Heart right ventricle (tissue), 16 donors: Measurements from ENCODE around the gene SP6. TPM values are rescaled to one million over a fixed set of nuclear protein-coding genes. Genes with fewer than 3 reads are reported as not detected.

Experiments
- ATAC-seq, 8 donors: fragments of 200-7000 bp; cut with Tn5 transposase; one replicate each; pipeline ENCODE4 v1.9.1; 2020; ENCODE audit warnings: mild to moderate bottlenecking in 8 of 8, moderate library complexity in 8 of 8, moderate number of reproducible peaks in 1 of 8
- DNase-seq, 2 donors: peaks; one replicate each; pipeline ENCODE4 v3.0.0-alpha.2; 2020
- H3K27ac ChIP-seq, 10 donors: fragments of 200-600 bp; sonication (generic) in 2 of 10; one replicate each; pipeline versions ENCODE4 v1.5.0 to v1.8.0; 2020 to 2022; ENCODE audit warnings: mild to moderate bottlenecking in 3 of 10
- H3K27me3 ChIP-seq, 7 donors: fragments of 200-600 bp; one replicate each; pipeline ENCODE4 v1.8.0; 2021 to 2022; ENCODE audit warnings: mild to moderate bottlenecking in 2 of 7
- H3K36me3 ChIP-seq, 9 donors: fragments of 200-600 bp; sonication (generic) in 1 of 9; one replicate each; pipeline versions ENCODE4 v1.5.0 to v1.8.0; 2020 to 2022; ENCODE audit warnings: mild to moderate bottlenecking in 2 of 9
- H3K4me1 ChIP-seq, 9 donors: fragments of 200-600 bp; sonication (generic) in 1 of 9; one replicate each; pipeline versions ENCODE4 v1.5.0 to v1.8.0; 2020 to 2022; ENCODE audit warnings: mild to moderate bottlenecking in 4 of 9
- H3K4me3 ChIP-seq, 10 donors: fragments of 200-600 bp; sonication (generic) in 2 of 10; one replicate each; pipeline versions ENCODE4 v1.5.0 to v1.8.0; 2020 to 2022; ENCODE audit warnings: mild to moderate bottlenecking in 7 of 10, moderate library complexity in 2 of 10
- H3K9me3 ChIP-seq, 11 donors: fragments of 200-600 bp in 10 of 11; sonication (generic) in 2 of 11; one replicate each; pipeline versions ENCODE4 v1.5.0 to v1.8.0; 2013 to 2022; ENCODE audit warnings: mild to moderate bottlenecking in 2 of 11, control low read depth in 1 of 11, moderate library complexity in 1 of 11
- WGBS, 2 donors: extraction: QIAGEN DNeasy Blood & Tissue Kit; methylation state at CpG; one replicate each; pipeline ENCODE4 v1.1.7; 2013; ENCODE audit warnings: inconsistent platforms in 1 of 2; 5-methylcytosine and 5-hydroxymethylcytosine counted together
- intact Hi-C, 10 donors: fragments of 100-400 bp; cut with DNase I; formaldehyde crosslinking; loops; one replicate each; pipeline versions ENCODE4 v1.11.1 to v1.14.2; 2022
- polyA plus RNA-seq, 2 donors: library from polyadenylated mRNA; stranded (reverse); fragments of 200-250 nt; gene quantifications; one replicate each; pipeline ENCODE4 v1.2.3, GENCODE V29; 2013
- total RNA-seq, 10 donors: library from RNA; stranded (reverse); fragmentation: NEBNext Ultra II Directional in 3 of 10; extraction: Animal tissue kit (Norgen Biotek cat#: 25700) in 3 of 10; gene quantifications; one replicate each; pipeline versions ENCODE4 v1.2.1 to v1.2.4, GENCODE V29; 2021 to 2023
- TF ChIP-seq, protein P1 (sequence below), 9 donors: fragments of 200-600 bp; sonication (generic) in 2 of 9; IDR thresholded peaks; one replicate each; pipeline versions ENCODE4 v1.5.0 to v1.8.0; 2021 to 2022; ENCODE audit warnings: antibody characterized with exemption in 9 of 9, mild to moderate bottlenecking in 5 of 9, moderate library complexity in 1 of 9
- donor health status: Arrhythmogenic right ventricular cardiomyopathy.
- donor health status: ischemic (EF 13 %, LVEDD 7.1; RV severe dilation, severe dysfunction).
- donor health status: healthy with polysubstance abuse.
- donor health status: DM: no; HTN: yes; CAD: no.
- donor health status: DM: no; HTN: no; CAD: no.
- donor health status: ischemic (EF 25% LVEDD 6.9; RV normal size, moderate dysfunction).
- donor health status: ischemic (EF 25% LVEDD 5.7; RV mildly dilated, moderate dysfunction).
- donor health status: healthy.
- donor health status: DM: yes; HTN: yes; CAD: no.
- donor health status: Ischemic cardiomyopathy.
- donor health status: ischemic (EF 35%, LVEDD 5.7; RV mildly dilated, moderate dysfunction).
- donor health status: nonischemic (EF 11% LVEDD 7.7; RV severe dilation, severe dysfunction).
- donor health status: DM: yes; HTN: yes; CAD: no.
- donor health status: PGD.
- donor health status: ischemic (EF 29% LVEDD 5.4; RV normal size, mild dysfunction).
- donor health status: nonischemic (EF 23%, LVEDD 6.1; RV moderate dilation, normal function).

SP6 gene
- total and polyA plus RNA-seq, 12 donors: 0.05 to 1.9 (median 0.23) TPM

DNA sequence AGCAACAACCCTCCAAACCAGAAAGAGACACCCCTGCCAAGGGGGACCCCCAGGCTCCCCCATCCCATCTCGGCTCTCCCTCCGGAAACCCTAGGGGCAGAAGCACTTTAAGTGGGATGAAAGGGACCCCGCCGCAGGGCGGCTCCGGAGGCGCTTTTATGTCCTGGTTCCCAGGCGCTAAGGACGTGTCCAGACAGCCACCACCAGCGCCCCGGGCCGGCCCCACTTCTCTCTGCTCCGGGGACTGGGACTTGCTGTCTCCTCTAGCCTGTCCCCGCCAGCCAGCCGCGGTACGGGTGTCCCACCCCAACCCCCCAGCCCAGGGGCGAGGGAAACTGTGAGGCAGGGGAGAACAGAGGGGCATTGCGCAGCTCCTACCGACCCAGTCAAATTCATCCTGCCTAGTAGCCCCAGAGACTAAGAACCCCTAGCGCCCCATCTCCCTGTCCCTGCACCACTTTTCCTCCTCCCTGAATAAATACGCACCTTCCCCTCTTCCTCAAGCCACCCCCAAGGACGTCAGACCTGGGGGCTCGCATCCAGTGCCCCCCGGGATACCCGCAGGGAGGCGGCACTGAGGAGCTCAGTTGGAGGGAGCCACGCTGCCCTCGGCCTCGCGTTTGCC lies 4.1 kb downstream of the SP6 start:
- WGBS, 2 donors: 18 to 25% methylated on average over 30 to 31 of the region's 31 CpGs
- Histone ChIP-seq H3K36me3 (no peaks in the 10 kb centered on the region), H3K9me3 (no peaks in the 10 kb centered on the region), H3K27ac (no peak overlapping the region), H3K4me3 (no peak overlapping the region), H3K4me1 (peaks cover 5 to 37% (median 13%) of the 10 kb centered on the region in 9 donors), H3K27me3 (peaks cover 18 to 79% (median 66%) of the 10 kb centered on the region in 7 donors)
- ATAC-seq (no peak), DNase-seq (no peak)
- intact Hi-C loops: loop anchor here in 6 of 10 donors (2.0 to 10.0 kb wide), 6 partner anchors 38 to 170 kb away; partner anchors contain the start of gene PNPO (in 4 of the 6)
- TF ChIP-seq, protein P1, sequence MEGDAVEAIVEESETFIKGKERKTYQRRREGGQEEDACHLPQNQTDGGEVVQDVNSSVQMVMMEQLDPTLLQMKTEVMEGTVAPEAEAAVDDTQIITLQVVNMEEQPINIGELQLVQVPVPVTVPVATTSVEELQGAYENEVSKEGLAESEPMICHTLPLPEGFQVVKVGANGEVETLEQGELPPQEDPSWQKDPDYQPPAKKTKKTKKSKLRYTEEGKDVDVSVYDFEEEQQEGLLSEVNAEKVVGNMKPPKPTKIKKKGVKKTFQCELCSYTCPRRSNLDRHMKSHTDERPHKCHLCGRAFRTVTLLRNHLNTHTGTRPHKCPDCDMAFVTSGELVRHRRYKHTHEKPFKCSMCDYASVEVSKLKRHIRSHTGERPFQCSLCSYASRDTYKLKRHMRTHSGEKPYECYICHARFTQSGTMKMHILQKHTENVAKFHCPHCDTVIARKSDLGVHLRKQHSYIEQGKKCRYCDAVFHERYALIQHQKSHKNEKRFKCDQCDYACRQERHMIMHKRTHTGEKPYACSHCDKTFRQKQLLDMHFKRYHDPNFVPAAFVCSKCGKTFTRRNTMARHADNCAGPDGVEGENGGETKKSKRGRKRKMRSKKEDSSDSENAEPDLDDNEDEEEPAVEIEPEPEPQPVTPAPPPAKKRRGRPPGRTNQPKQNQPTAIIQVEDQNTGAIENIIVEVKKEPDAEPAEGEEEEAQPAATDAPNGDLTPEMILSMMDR (IDR thresholded peaks at IDR 0.05): no peak

DNA sequence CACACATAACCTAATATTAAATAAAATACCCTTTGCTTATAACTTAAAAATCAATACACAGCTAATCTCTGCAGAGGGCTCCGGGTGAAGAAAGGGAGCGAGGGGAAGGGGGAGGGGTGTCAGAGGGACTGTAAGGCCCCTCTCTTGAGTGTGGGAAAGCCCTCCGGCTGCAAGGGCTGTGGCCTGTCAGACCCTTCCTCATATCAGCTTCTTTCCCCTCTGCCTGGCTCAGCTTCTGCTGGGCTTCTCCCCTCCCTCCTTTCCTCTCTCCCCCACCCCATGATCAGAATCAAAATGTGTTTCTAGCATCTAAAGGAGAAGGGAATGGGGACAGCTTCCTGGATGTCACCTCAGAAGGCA lies 5.3 kb downstream of the SP6 start:
- H3K36me3 ChIP-seq: no peaks in the 10 kb centered on the region
- intact Hi-C loops: loop anchor here in 6 of 10 donors (2.0 to 10.0 kb wide), 6 partner anchors 39 to 172 kb away; partner anchors contain the start of gene PNPO (in 4 of the 6)

DNA sequence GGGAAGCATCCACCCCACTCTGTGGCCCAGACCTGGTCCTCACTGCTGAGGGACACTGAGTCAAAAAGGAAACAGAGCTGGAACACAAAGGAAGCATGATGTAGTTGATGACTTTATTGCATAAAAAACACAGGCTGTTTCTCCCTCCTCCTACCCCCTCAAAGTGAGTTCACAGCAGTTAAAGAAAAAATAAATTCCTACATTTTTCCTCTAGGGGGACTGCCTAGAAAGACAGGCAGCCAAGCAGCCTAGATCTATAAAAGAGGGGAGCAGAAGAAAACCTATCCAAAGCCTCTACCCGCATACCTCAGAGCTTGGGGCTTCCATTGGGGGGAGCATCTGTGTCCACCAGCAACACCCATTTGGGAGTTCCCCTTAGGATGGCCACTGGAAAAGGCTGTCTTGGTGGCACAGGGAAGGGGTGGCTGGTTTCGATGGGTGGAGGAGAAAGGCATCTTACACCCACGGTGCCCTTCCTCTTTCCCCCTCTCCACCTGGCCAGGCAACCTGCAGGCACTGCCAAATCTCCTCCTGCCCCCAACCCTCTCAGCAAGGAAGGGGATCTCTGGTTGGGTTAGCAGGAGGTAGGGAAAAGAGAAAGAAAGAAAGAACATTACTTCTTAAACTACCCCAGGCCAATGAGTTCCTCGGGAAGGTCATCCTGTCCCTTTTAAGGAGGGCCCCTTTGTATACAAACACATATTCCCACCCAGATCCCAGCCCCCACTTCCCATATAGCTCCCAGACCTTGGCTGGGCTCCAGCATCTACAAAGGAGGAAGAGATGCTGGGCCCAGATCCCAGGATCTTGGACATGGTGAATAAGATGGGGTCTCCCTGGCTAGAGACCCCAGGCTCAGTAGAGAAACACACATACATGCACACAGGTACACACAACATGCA lies 5.9 kb downstream of the SP6 start:
- peaks cover 16 to 61% (median 50%) of the 10 kb centered on the region in 7 donors for H3K27me3 ChIP-seq
- H3K9me3 ChIP-seq: no peaks in the 10 kb centered on the region
- DNase-seq (no peak), ATAC-seq (no peak)
- intact Hi-C loops: loop anchor here (5.0 to 10.0 kb wide), 7 partner anchors 100 to 172 kb away; partner anchors contain the start of genes PNPO (in 4 of the 10) and CDK5RAP3 (in 1 of the 10)
- TF ChIP-seq, protein P1 (IDR thresholded peaks at IDR 0.05): peak in 2 of 9 donors; percentile 8 to 10
- 58 to 61% methylated on average over 4 of the region's 4 CpGs for WGBS, 2 donors
- H3K36me3 ChIP-seq: no peaks in the 10 kb centered on the region
- peaks cover 0 to 33% (median 13%) of the 10 kb centered on the region in 9 donors for H3K4me1 ChIP-seq
- H3K27ac ChIP-seq: no peak overlapping the region
- no peak overlapping the region for H3K4me3 ChIP-seq

More for the DNA sequence above, 5.3 kb downstream of the SP6 start:
- peaks cover 0 to 33% (median 7%) of the 10 kb centered on the region in 9 donors for H3K4me1 ChIP-seq
- WGBS, 2 donors: 64 to 75% methylated on average over 3 of the region's 3 CpGs
- no peak overlapping the region for H3K27ac ChIP-seq
- DNase-seq (no peak), ATAC-seq (no peak)
- no peaks in the 10 kb centered on the region for H3K9me3 ChIP-seq
- TF ChIP-seq, protein P1 (IDR thresholded peaks at IDR 0.05): no peak
- peaks cover 16 to 67% (median 56%) of the 10 kb centered on the region in 7 donors for H3K27me3 ChIP-seq
- no peak overlapping the region for H3K4me3 ChIP-seq

- H3K4me1 ChIP-seq: peaks cover 0 to 40% (median 20%) of the 10 kb centered on the region in 9 donors
- intact Hi-C loops: loop anchor here (5.0 to 10.0 kb wide), 6 partner anchors 101 to 173 kb away; partner anchors contain the start of genes PNPO (in 4 of the 10) and CDK5RAP3 (in 1 of the 10)
- ATAC-seq (no peak), DNase-seq (no peak)
- H3K9me3 ChIP-seq: no peaks in the 10 kb centered on the region
- 59% methylated on average over 5 of the region's 5 CpGs for whole genome bisulfite sequencing, 2 donors
- H3K4me3 ChIP-seq: no peak overlapping the region
- TF ChIP-seq, protein P1 (IDR thresholded peaks at IDR 0.05): no peak
- H3K36me3 ChIP-seq: no peaks in the 10 kb centered on the region
- H3K27me3 ChIP-seq: peaks cover 16 to 53% (median 45%) of the 10 kb centered on the region in 7 donors
- no peak overlapping the region for H3K27ac ChIP-seq
These were observed 6.7 kb downstream of the SP6 start for GRCh38 chr17:47844227-47844626.
